Measurements from ENCODE around the gene CDK3.

DNA sequence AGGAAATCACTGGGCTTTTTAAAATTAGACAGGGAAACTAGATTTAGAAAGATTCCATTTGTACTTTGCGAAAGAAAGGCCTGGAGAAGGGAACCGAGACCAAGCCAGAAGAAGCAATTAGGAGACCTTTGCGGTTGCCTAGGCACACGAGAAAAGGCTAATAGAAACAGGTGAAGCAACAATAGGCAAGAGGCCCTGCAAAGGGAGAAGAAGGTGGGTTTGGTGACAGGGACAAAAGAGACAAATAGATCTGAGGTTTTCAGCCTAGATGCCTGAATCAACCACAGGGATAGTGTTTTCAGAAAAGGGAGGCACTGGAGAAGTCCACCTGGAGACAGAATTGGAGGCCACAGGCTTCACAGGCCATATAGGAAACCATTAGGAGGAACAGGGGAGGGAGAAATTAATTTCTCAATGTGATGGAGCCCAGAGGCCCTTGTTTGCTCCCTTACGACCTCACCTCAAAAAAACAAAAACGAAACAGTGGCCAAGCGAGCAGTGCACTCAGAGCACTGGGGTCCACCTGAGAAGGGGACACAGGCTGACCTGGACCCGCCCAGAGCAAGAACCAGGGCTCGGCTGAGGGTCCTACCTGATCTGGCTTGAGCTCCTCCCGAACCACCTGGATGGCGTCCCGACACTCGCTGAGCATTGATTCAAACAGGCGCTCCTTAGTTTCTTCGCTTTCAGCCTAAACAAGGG lies 49.3 kb downstream of the CDK3 start:
- TF ChIP-seq, protein P1, sequence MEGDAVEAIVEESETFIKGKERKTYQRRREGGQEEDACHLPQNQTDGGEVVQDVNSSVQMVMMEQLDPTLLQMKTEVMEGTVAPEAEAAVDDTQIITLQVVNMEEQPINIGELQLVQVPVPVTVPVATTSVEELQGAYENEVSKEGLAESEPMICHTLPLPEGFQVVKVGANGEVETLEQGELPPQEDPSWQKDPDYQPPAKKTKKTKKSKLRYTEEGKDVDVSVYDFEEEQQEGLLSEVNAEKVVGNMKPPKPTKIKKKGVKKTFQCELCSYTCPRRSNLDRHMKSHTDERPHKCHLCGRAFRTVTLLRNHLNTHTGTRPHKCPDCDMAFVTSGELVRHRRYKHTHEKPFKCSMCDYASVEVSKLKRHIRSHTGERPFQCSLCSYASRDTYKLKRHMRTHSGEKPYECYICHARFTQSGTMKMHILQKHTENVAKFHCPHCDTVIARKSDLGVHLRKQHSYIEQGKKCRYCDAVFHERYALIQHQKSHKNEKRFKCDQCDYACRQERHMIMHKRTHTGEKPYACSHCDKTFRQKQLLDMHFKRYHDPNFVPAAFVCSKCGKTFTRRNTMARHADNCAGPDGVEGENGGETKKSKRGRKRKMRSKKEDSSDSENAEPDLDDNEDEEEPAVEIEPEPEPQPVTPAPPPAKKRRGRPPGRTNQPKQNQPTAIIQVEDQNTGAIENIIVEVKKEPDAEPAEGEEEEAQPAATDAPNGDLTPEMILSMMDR (IDR thresholded peaks at IDR 0.05; ENCODE audit: low read length), result no peak
- TF ChIP-seq EZH2 (optimal IDR thresholded peaks at IDR 0.05; ENCODE audit: low read depth, low read length), result no peak

Data from MM.1S (cell line).